Activated CD4-positive, alpha-beta T cell treated with anti-CD3 and anti-CD28 coated beads, Interleukin-2, amount 10 ng/mL, durations not matched to agents 24 days and 14 days (primary cell): ENCODE results near the gene HOXC12. TPM values are rescaled to one million over a fixed set of nuclear protein-coding genes. Genes with fewer than 3 reads are reported as not detected.

Experiments used
- DNase-seq: peaks from one replicate; pipeline ENCODE4 v3.0.0; 2022
- H3K27ac Mint-ChIP-seq: one replicate; pipeline ENCODE4 v1.8.0; 2022; ENCODE audit warnings: mild to moderate bottlenecking, mixed read lengths
- H3K27me3 Mint-ChIP-seq: one replicate; pipeline ENCODE4 v1.8.0; 2022; ENCODE audit warnings: mixed read lengths
- H3K36me3 Mint-ChIP-seq: one replicate; pipeline ENCODE4 v1.8.0; 2022; ENCODE audit warnings: low read depth, mild to moderate bottlenecking, mixed read lengths
- H3K4me1 Mint-ChIP-seq: one replicate; pipeline ENCODE4 v1.8.0; 2021; ENCODE audit warnings: mixed read lengths
- H3K4me3 Mint-ChIP-seq: one replicate; pipeline ENCODE4 v1.8.0; 2022; ENCODE audit warnings: mild to moderate bottlenecking, moderate library complexity, mixed read lengths
- H3K9me3 Mint-ChIP-seq: one replicate; pipeline ENCODE4 v1.8.0; 2021; ENCODE audit warnings: mixed read lengths
- intact Hi-C: fragments of 100-400 bp; cut with micrococcal nuclease; formaldehyde crosslinking; loops from one replicate; pipeline ENCODE4 v1.15.1; 2023
- total RNA-seq: library from RNA; stranded (reverse); gene quantifications from 2 replicates; pipeline ENCODE4 v1.2.3, GENCODE V29; 2022

Gene HOXC12
- total RNA-seq, 1 donor from 2014 or later: not detected

DNA sequence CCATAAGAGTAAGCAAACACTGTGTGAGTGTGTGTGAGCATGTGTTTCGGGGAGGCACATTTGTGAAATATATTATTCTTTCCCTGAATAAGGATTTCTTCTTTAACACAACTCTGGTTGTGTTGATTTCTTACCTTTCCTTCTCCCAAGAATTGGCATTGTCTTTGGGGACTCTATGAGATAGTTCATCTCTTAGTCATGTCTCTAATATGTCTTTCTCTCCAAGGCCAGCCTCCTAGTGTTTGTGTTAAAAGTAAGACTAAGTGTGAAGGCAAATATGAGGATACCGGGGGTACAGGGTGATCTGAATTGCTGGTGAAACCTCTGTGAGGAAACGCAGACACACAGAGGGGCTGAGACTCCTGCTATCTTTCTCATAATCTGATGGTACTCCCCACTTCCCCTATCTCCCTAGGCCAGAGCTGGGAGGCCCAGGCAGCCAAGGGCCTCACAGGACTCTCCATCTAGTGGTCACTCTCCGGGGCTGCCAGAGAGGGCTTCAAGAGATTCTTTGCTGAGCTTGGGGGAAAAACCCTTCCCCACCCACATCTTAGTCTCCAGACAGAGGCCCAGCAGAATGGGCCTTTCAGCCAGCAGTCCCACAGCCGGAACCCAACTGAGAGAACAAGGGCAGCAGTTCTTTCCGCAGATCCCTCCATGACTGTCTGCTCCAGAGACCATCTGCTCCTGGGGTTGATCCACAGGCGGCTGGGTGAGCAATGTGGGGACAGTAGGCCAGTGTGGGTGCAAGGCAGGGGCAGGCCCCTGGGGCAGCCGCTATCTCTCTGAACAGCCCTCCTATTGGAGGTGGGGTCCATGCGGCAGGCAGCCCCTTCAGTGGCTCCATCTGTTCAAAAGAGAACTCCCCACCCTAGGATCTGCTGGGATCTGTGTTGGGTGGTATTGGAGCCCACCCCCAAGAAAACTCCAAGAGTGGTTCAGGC is 5.8 kb upstream of the HOXC12 start:
- DNase-seq: no peak
- peaks cover 4% of the 10 kb centered on the region for H3K9me3 Mint-ChIP-seq
- peaks cover 91% of the 10 kb centered on the region for H3K27me3 Mint-ChIP-seq
- intact Hi-C loops: no loop called here
- H3K27ac Mint-ChIP-seq: no peak overlapping the region
- no peaks in the 10 kb centered on the region for H3K4me1 Mint-ChIP-seq
- peaks cover 1% of the 10 kb centered on the region for H3K36me3 Mint-ChIP-seq
- H3K4me3 Mint-ChIP-seq: no peak overlapping the region

DNA sequence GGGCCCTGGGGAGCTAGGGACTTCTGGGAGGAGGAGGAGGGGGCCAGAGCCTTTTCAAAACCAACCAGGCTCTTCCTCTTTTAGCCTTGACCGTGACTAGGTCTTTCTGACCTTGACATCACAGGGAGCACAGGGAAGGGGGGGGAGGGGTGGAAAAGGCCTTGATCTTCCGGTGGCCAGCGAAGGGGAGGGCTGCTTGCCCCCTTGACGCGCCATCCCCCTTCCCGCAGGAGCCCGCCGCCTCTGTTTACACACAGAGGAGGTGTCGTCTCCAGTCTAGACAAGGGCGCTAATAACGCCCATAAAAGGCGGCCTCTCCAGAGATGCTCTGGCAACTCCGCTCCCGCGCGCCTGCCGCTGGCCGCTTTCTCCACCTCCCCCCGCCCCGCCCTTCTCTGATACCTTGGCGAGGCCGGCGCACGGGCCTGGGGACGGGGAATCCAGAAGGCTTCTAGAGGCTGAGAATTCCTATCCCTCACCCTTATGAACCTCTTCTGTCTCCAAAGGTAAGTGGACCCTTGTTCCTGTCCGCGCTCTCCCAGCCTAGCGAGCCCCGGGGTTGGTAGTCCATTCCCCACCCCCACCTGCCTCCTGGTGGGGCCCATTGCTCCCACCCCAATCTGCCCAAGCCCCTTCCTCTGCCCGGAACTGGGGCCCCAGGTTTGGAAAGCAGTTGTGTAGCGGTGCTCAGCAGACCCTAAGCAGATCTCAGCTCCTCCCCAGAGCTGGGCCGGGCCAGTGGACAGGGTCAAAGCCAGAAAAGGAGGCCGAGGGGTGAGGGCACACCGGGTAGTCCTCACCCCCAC is 4.9 kb upstream of the HOXC12 start:
- peaks cover 90% of the 10 kb centered on the region for H3K27me3 Mint-ChIP-seq
- peaks cover 1% of the 10 kb centered on the region for H3K36me3 Mint-ChIP-seq
- no peaks in the 10 kb centered on the region for H3K4me1 Mint-ChIP-seq
- no peak for DNase-seq
- intact Hi-C loops: loop anchor here (2.0 to 5.0 kb wide), 2 partner anchors 13 to 102 kb away; partner anchors contain the start of gene HOXC4
- H3K4me3 Mint-ChIP-seq: no peak overlapping the region
- peaks cover 4% of the 10 kb centered on the region for H3K9me3 Mint-ChIP-seq
- no peak overlapping the region for H3K27ac Mint-ChIP-seq

DNA sequence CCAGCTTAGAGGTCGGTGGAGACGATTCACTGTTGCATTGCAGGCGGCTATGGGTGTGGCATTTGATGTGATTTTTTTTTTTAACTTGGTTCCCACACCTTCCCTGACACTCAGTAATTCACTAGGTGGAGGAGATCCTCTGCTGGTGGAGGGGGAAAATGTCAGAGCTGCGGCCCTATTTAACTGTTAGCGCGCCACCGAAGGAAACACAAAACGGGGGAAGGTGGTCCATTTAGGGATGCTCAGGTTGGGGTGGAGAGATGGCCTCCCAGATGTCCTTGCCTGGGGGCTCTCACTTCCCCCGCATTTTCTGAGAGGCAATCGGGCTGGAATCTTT is 4.3 kb upstream of the HOXC12 start:
- no peaks in the 10 kb centered on the region for H3K4me1 Mint-ChIP-seq
- no peak for DNase-seq
- peaks cover 4% of the 10 kb centered on the region for H3K9me3 Mint-ChIP-seq
- intact Hi-C loops: loop anchor here (2.0 to 5.0 kb wide), 2 partner anchors 14 to 102 kb away; partner anchors contain the start of gene HOXC4
- H3K27ac Mint-ChIP-seq: no peak overlapping the region
- H3K27me3 Mint-ChIP-seq: peaks cover 86% of the 10 kb centered on the region
- no peak overlapping the region for H3K4me3 Mint-ChIP-seq
- H3K36me3 Mint-ChIP-seq: peaks cover 1% of the 10 kb centered on the region

- peaks cover 2% of the 10 kb centered on the region for H3K4me1 Mint-ChIP-seq
- peak; percentile 58 for DNase-seq
- intact Hi-C loops: loop anchor here (2.0 to 5.0 kb wide), 2 partner anchors 14 to 101 kb away; partner anchors contain the start of gene HOXC4
- H3K4me3 Mint-ChIP-seq: no peak overlapping the region
- H3K36me3 Mint-ChIP-seq: peaks cover 1% of the 10 kb centered on the region
- peaks cover 83% of the 10 kb centered on the region for H3K27me3 Mint-ChIP-seq
- peaks cover 4% of the 10 kb centered on the region for H3K9me3 Mint-ChIP-seq
- peak overlapping the region; percentile 66 for H3K27ac Mint-ChIP-seq
Observed at GRCh38 chr12:53950789-53951576, 3.7 kb upstream of the HOXC12 start.

DNA sequence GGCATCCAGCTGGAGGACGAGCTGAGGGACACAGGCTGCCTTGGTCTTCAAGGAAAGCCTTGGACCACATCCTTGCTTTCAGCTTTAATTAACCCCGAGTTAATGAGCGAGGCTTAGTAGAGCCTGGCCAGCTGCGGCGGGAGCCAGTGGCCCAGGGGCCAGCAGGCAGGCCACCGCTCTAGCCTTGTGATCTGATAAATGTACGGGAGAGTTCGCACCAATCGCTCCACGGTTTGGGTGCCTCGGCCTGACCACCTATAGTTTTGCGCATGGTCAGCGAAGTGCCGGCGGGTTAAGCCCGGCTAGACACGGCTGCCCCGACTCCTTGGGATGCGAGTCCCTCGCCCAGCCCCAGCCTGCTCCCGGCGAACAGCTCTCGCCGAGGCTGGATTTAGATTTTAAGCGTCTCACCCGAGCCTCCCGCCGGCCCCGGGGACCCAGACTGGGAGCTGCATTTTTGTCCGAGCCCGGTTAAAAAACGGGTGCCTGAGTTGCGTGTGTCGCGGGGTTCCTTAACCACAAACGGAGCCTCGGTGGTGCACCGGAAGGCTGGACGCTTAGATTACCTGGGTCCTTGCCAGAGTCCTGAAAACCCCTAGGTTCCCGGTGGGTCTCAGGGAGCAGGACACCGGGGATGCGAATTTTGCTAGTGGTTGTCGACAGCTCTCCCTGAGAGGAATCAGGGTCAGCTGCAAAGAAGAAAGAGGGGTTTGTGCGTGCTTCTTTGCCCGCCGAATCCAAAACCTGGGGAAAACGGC is 2.9 kb upstream of the HOXC12 start:
- peaks cover 83% of the 10 kb centered on the region for H3K27me3 Mint-ChIP-seq
- H3K4me3 Mint-ChIP-seq: no peak overlapping the region
- H3K27ac Mint-ChIP-seq: peak overlapping the region; percentile 66
- DNase-seq: peak; percentile 63
- peaks cover 1% of the 10 kb centered on the region for H3K36me3 Mint-ChIP-seq
- intact Hi-C loops: loop anchor here (2.0 to 5.0 kb wide), 3 partner anchors 15 to 101 kb away; partner anchors contain the start of genes HOTAIR and HOXC4
- H3K4me1 Mint-ChIP-seq: peaks cover 5% of the 10 kb centered on the region
- peaks cover 4% of the 10 kb centered on the region for H3K9me3 Mint-ChIP-seq

GRCh38 chr12:53952335-53952694 is 2.4 kb upstream of the HOXC12 start:
- peaks cover 1% of the 10 kb centered on the region for H3K36me3 Mint-ChIP-seq
- peaks cover 4% of the 10 kb centered on the region for H3K9me3 Mint-ChIP-seq
- peaks cover 5% of the 10 kb centered on the region for H3K4me1 Mint-ChIP-seq
- peaks cover 86% of the 10 kb centered on the region for H3K27me3 Mint-ChIP-seq
- peak overlapping the region; percentile 60 for H3K27ac Mint-ChIP-seq
- peak; percentile 59 for DNase-seq
- intact Hi-C loops: loop anchor here (2.0 to 5.0 kb wide), 2 partner anchors 22 to 100 kb away; partner anchors contain the start of genes HOTAIR and HOXC4
- H3K4me3 Mint-ChIP-seq: no peak overlapping the region

DNA sequence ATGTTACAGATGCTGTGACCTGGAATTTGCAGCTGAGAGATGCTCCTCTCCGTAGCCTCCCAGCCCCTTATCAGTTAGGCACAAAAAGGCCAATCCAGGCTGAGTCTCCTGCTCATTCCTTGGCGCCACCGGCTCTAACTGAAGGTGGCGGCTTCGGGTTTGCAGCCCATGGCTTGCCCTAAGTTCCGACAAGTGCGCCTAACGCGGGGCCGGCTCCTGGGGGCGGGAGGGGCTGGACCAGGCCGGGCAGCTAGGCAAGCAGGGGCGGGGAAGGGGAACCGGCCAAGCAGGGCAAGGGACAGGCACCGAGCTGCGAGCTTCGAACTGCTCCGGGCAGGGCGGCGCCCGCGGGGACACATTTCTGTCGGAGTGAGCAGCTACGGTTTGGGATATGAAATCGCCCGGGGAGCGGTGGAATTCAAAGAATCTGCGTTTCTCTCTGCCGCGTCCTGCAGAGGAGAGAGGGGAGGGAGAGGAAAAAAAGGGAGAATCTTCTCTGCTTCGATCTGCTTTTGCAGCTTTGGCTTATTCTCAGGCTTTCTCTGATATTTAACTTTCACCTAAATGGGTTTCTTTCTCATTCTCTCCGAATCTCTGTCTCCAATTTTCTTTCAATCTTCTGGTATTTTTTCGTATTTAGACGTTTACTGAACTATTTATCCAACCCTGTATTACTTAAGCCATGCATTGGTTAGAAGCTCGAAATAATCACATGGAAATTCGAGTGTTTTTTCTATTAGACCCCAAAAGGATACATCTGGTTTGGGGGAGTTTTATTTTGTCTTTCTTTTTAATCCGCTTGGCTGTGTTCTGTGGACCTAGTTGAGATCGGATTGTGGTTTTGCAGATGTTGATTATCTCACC is 1.6 kb upstream of the HOXC12 start:
- H3K36me3 Mint-ChIP-seq: peaks cover 1% of the 10 kb centered on the region
- intact Hi-C loops: loop anchor here (2.0 to 5.0 kb wide), 2 partner anchors 22 to 99 kb away; partner anchors contain the start of genes HOTAIR and HOXC4
- peaks cover 83% of the 10 kb centered on the region for H3K27me3 Mint-ChIP-seq
- no peak overlapping the region for H3K4me3 Mint-ChIP-seq
- H3K27ac Mint-ChIP-seq: peak overlapping the region; percentile 60
- peaks cover 4% of the 10 kb centered on the region for H3K9me3 Mint-ChIP-seq
- peaks cover 5% of the 10 kb centered on the region for H3K4me1 Mint-ChIP-seq
- DNase-seq: no peak

GRCh38 chr12:53953831-53954693 is 641 bp upstream of the HOXC12 start:
- Mint-ChIP-seq H3K4me3 (no peak overlapping the region), H3K36me3 (peaks cover 1% of the 10 kb centered on the region), H3K27ac (peak overlapping the region; percentile 62), H3K9me3 (peaks cover 4% of the 10 kb centered on the region), H3K4me1 (peaks cover 5% of the 10 kb centered on the region), H3K27me3 (peaks cover 82% of the 10 kb centered on the region)
- no peak for DNase-seq
- intact Hi-C loops: loop anchor here (2.0 to 5.0 kb wide), 3 partner anchors 21 to 98 kb away; partner anchors contain the start of genes HOTAIR and HOXC4

DNA sequence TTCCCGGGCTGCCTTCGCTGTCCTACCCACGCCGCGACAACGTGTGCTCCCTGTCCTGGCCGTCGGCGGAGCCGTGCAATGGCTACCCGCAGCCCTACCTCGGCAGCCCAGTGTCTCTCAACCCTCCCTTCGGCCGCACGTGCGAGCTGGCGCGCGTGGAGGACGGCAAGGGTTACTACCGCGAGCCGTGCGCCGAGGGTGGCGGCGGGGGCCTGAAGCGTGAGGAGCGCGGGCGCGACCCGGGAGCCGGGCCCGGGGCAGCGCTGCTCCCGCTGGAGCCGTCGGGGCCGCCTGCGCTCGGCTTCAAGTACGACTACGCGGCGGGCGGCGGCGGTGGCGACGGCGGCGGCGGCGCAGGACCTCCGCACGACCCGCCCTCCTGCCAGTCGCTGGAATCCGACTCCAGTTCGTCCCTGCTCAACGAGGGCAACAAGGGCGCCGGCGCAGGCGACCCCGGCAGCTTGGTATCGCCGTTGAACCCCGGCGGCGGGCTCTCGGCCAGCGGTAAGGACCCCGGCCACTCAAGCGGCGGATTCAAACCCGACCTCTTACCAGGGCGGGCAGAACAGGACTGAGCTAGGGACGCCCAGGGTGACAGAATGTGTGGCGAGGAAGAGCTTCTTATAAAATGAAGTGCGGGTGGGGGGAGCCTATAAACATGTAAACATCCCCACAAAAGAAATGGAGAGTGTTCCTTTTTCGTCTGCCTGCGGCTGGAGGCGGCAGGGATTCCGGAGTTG is 503 bp downstream of the HOXC12 start:
- peaks cover 83% of the 10 kb centered on the region for H3K27me3 Mint-ChIP-seq
- H3K4me1 Mint-ChIP-seq: peaks cover 5% of the 10 kb centered on the region
- peaks cover 10% of the 10 kb centered on the region for H3K9me3 Mint-ChIP-seq
- peaks cover 1% of the 10 kb centered on the region for H3K36me3 Mint-ChIP-seq
- H3K27ac Mint-ChIP-seq: no peak overlapping the region
- no peak for DNase-seq
- H3K4me3 Mint-ChIP-seq: no peak overlapping the region
- intact Hi-C loops: loop anchor here (2.0 to 5.0 kb wide), 2 partner anchors 40 to 77 kb away; partner anchors contain the start of gene HOXC5

DNA sequence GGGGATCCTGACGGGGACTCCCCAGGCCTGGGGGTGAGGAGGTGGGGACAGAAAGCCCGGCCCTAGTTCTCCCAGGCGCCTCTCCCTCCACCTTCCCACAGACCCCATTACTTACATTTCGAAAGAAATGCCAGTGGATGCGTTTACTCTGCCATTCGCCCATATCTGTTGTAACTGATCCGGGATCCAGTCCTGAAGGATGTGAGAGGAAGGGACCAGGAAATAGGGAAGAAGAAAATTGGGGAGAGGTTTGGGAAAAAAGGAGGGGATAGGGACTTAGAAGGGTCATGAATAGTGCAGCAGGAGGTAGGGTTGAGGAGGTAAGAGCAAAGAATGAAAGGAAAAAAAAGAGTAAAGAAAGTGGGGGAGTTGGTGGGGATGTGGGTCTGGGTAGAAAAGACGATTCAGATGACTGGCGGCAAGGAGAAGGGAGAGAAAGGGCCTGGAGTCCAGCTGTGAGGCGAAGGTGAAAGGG is 1.1 kb downstream of the HOXC12 start:
- intact Hi-C loops: loop anchor here (2.0 to 5.0 kb wide), 2 partner anchors 39 to 76 kb away; partner anchors contain the start of gene HOXC5
- peak overlapping the region; percentile 50 for H3K27ac Mint-ChIP-seq
- H3K4me3 Mint-ChIP-seq: no peak overlapping the region
- no peak for DNase-seq
- H3K27me3 Mint-ChIP-seq: peaks cover 85% of the 10 kb centered on the region
- H3K36me3 Mint-ChIP-seq: peaks cover 1% of the 10 kb centered on the region
- peaks cover 13% of the 10 kb centered on the region for H3K9me3 Mint-ChIP-seq
- H3K4me1 Mint-ChIP-seq: peaks cover 5% of the 10 kb centered on the region
